ENCODE measurements around the gene PLPP7. TPM values are rescaled to one million over a fixed set of nuclear protein-coding genes. Genes with fewer than 3 reads are reported as not detected.

The PLPP7 gene
- total RNA-seq, 1 experiment from 2014 or later: 0.19 TPM

GRCh38 chr9:131281119-131281965 lies 8.2 kb upstream of the PLPP7 start:
- DNase-seq (ENCODE audit: low spot score): no peak

GRCh38 chr9:131282175-131282574 lies 7.3 kb upstream of the PLPP7 start:
- no peak for DNase-seq (ENCODE audit: low spot score)

GRCh38 chr9:131282688-131283422 lies 6.7 kb upstream of the PLPP7 start:
- DNase-seq (ENCODE audit: low spot score): no peak

- DNase-seq (ENCODE audit: low spot score): no peak
These were observed 4.7 kb upstream of the PLPP7 start for GRCh38 chr9:131284856-131285255.

- DNase-seq (ENCODE audit: low spot score): no peak
These were observed 2.2 kb upstream of the PLPP7 start for GRCh38 chr9:131287359-131287758.

- no peak for DNase-seq (ENCODE audit: low spot score)
These were observed 1.3 kb upstream of the PLPP7 start for GRCh38 chr9:131288217-131288616.

GRCh38 chr9:131290036-131290766 lies 678 bp downstream of the PLPP7 start:
- no peak for DNase-seq (ENCODE audit: low spot score)

GRCh38 chr9:131290767-131291370 lies 1.3 kb downstream of the PLPP7 start:
- DNase-seq (ENCODE audit: low spot score): no peak

- no peak for DNase-seq (ENCODE audit: low spot score)
These were observed 2.3 kb downstream of the PLPP7 start for GRCh38 chr9:131291795-131292315.

GRCh38 chr9:131292937-131293336 lies 3.4 kb downstream of the PLPP7 start:
- no peak for DNase-seq (ENCODE audit: low spot score)

GRCh38 chr9:131296460-131296859 lies 6.9 kb downstream of the PLPP7 start:
- DNase-seq (ENCODE audit: low spot score): no peak

GRCh38 chr9:131296906-131297500 lies 7.5 kb downstream of the PLPP7 start:
- DNase-seq (ENCODE audit: low spot score): no peak

- no peak for DNase-seq (ENCODE audit: low spot score)
These were observed 8.4 kb downstream of the PLPP7 start for GRCh38 chr9:131297903-131298302.

GRCh38 chr9:131298341-131298740 lies 8.8 kb downstream of the PLPP7 start:
- DNase-seq (ENCODE audit: low spot score): no peak

- DNase-seq (ENCODE audit: low spot score): no peak
These were observed 9.3 kb downstream of the PLPP7 start for GRCh38 chr9:131298816-131299215.

GRCh38 chr9:131299346-131299960 lies 9.9 kb downstream of the PLPP7 start:
- no peak for DNase-seq (ENCODE audit: low spot score)

- DNase-seq (ENCODE audit: low spot score): no peak
These were observed 10.4 kb downstream of the PLPP7 start for GRCh38 chr9:131299961-131300347.

- no peak for DNase-seq (ENCODE audit: low spot score)
These were observed 10.9 kb downstream of the PLPP7 start for GRCh38 chr9:131300444-131300843.

GRCh38 chr9:131302244-131303075 lies 12.9 kb downstream of the PLPP7 start:
- DNase-seq (ENCODE audit: low spot score): no peak
